B cell (primary cell): ENCODE data around the gene GULP1. TPM values are rescaled to one million over a fixed set of nuclear protein-coding genes. Genes with fewer than 3 reads are reported as not detected.

Experiments
- ATAC-seq: fragments of 200-7000 bp; cut with Tn5 transposase; one replicate; pipeline ENCODE4 v1.10.0; 2021; ENCODE audit warnings: low read depth, mild to moderate bottlenecking, moderate number of reproducible peaks, moderate library complexity
- CTCF ChIA-PET: fragments of 350-600 bp; sonication (Branson Sonifier 250); formaldehyde crosslinking; loops from one replicate; lab custom pipeline; 2021; ENCODE audit warnings: antibody characterized with exemption, inconsistent platforms; lab: Charles Lee
- POLR2A ChIA-PET: fragments of 350-600 bp; sonication (Branson Sonifier 250); formaldehyde crosslinking; loops from one replicate; lab custom pipeline; 2021; ENCODE audit warnings: antibody characterized with exemption; lab: Charles Lee
- DNase-seq: peaks from one replicate; pipeline ENCODE4 v3.0.0; 2013
- H2AFZ ChIP-seq: 2 replicates; pipeline ENCODE4 v1.6.1; 2012; ENCODE audit warnings: mild to moderate bottlenecking, low read depth, low read length; ENCODE audit not compliant: insufficient read depth, poor library complexity, severe bottlenecking
- H3K27ac ChIP-seq, 2 donors: 1 replicate in 1 of 2; 2 replicates in 1 of 2; pipeline ENCODE4 v1.5.1; 2012 to 2013; ENCODE audit warnings: low read length in 2 of 2, mild to moderate bottlenecking in 2 of 2, moderate library complexity in 1 of 2
- H3K27me3 ChIP-seq, 4 experiments: fragments of 200-600 bp in 1 of 4; sonication (generic) in 1 of 4; replicated peaks in 1 of 4; 1 replicate in 2 of 4; 2 replicates in 2 of 4; pipeline versions ENCODE4 v1.6.1 to v1.7.0; 2013 to 2016; ENCODE audit warnings: low read length in 3 of 4, mild to moderate bottlenecking in 2 of 4, mixed read lengths in 1 of 4, moderate library complexity in 1 of 4; ENCODE audit not compliant: insufficient read depth in 4 of 4, control insufficient read depth in 3 of 4; ENCODE audit errors: control extremely low read depth in 1 of 4
- H3K36me3 ChIP-seq, 2 experiments: replicated peaks in 1 of 2; 1 replicate in 1 of 2; 2 replicates in 1 of 2; pipeline versions ENCODE4 v1.6.1 to v1.7.1; 2013; ENCODE audit warnings: low read length in 1 of 2; ENCODE audit not compliant: insufficient read depth in 2 of 2, control insufficient read depth in 1 of 2; ENCODE audit errors: control extremely low read depth in 1 of 2, extremely low read depth in 1 of 2
- H3K4me1 ChIP-seq, 2 donors: fragments of 200-600 bp in 1 of 2; sonication (generic) in 1 of 2; 1 replicate in 1 of 2; 2 replicates in 1 of 2; pipeline versions ENCODE4 v1.5.1 to v1.6.1; 2013 to 2017; ENCODE audit warnings: low read length in 2 of 2; ENCODE audit not compliant: control insufficient read depth in 2 of 2, insufficient read depth in 2 of 2
- H3K4me2 ChIP-seq: replicated peaks from 2 replicates; pipeline ENCODE3; 2012; ENCODE audit warnings: mild to moderate bottlenecking, low read depth, low read length; ENCODE audit not compliant: poor library complexity, severe bottlenecking
- H3K4me3 ChIP-seq, 5 experiments: fragments of 200-600 bp in 1 of 5; sonication (generic) in 1 of 5; 1 replicate in 3 of 5; 2 replicates in 2 of 5; pipeline versions ENCODE4 v1.5.1 to v1.7.0; 2011 to 2016; ENCODE audit warnings: low read length in 4 of 5, mild to moderate bottlenecking in 4 of 5, low read depth in 2 of 5, control low read depth in 1 of 5, moderate library complexity in 1 of 5; ENCODE audit not compliant: insufficient read depth in 1 of 5; ENCODE audit errors: control extremely low read depth in 1 of 5, extremely low read depth in 1 of 5
- H3K79me2 ChIP-seq: fragments of 200-600 bp; sonication (generic); one replicate; pipeline ENCODE4 v1.6.0; 2016; ENCODE audit warnings: low read length; ENCODE audit not compliant: control insufficient read depth, insufficient read depth
- H3K9ac ChIP-seq: fragments of 200-600 bp; sonication (generic); 2 replicates; pipeline ENCODE4 v1.6.1; 2017; ENCODE audit warnings: mild to moderate bottlenecking, low read length, moderate library complexity
- H3K9me3 ChIP-seq, 3 donors: one replicate each; pipeline versions ENCODE4 v1.6.1 to v1.7.1; 2013; ENCODE audit warnings: low read length in 2 of 3; ENCODE audit not compliant: control insufficient read depth in 2 of 3, insufficient read depth in 1 of 3; ENCODE audit errors: control extremely low read depth in 1 of 3
- H4K20me1 ChIP-seq: 2 replicates; pipeline ENCODE4 v1.6.0; 2012; ENCODE audit warnings: mild to moderate bottlenecking, low read length; ENCODE audit not compliant: insufficient read depth, control insufficient read depth, poor library complexity, severe bottlenecking
- H3K27ac Mint-ChIP-seq: one replicate; pipeline ENCODE4 v1.8.0; 2021; ENCODE audit warnings: mixed read lengths
- H3K27me3 Mint-ChIP-seq: one replicate; pipeline ENCODE4 v1.8.0; 2021; ENCODE audit warnings: mixed read lengths
- H3K4me1 Mint-ChIP-seq: one replicate; pipeline ENCODE4 v1.8.0; 2021; ENCODE audit warnings: mixed read lengths
- H3K4me3 Mint-ChIP-seq: one replicate; pipeline ENCODE4 v1.8.0; 2021; ENCODE audit warnings: mixed read lengths
- H3K9me3 Mint-ChIP-seq: one replicate; pipeline ENCODE4 v1.8.0; 2022; ENCODE audit warnings: mixed read lengths; ENCODE audit not compliant: insufficient read depth
- EZH2 ChIP-seq: IDR thresholded peaks from 2 replicates; pipeline ENCODE4 v1.6.1; 2012; ENCODE audit warnings: borderline replicate concordance, low read depth, mild to moderate bottlenecking, moderate library complexity, low read length; ENCODE audit not compliant: insufficient read depth, poor library complexity, severe bottlenecking
- WGBS: methylation state at CpG from one replicate; pipeline ENCODE4 v1.1.5; 2013; ENCODE audit warnings: missing lambda C conversion rate; ENCODE audit not compliant: insufficient coverage; 5-methylcytosine and 5-hydroxymethylcytosine counted together
- intact Hi-C: fragments of 100-400 bp; cut with micrococcal nuclease; formaldehyde crosslinking; loops from one replicate; pipeline ENCODE4 v1.10.0; 2022
- polyA plus RNA-seq: library from polyadenylated mRNA; depleted of rRNA; stranded (reverse); fragments of >200 nt; gene quantifications from 2 replicates; pipeline ENCODE4 v1.2.3, GENCODE V29; 2012
- total RNA-seq, 2 donors: library from RNA; stranded (reverse); fragments of 120-200 nt in 1 of 2; gene quantifications; 1 replicate in 1 of 2; 2 replicates in 1 of 2; pipeline versions ENCODE4 v1.2.3 to v1.2.4, GENCODE V29; 2013 to 2022
- TF ChIP-seq, protein P1 (sequence below): fragments of 200-600 bp; IDR thresholded peaks from one replicate; pipeline ENCODE4 v1.8.0; 2022; ENCODE audit warnings: antibody characterized with exemption, mild to moderate bottlenecking

GULP1 gene
- total and polyA plus RNA-seq, 2 donors (not counting 1 experiment from before 2014, with no cell fraction given), result not detected

DNA sequence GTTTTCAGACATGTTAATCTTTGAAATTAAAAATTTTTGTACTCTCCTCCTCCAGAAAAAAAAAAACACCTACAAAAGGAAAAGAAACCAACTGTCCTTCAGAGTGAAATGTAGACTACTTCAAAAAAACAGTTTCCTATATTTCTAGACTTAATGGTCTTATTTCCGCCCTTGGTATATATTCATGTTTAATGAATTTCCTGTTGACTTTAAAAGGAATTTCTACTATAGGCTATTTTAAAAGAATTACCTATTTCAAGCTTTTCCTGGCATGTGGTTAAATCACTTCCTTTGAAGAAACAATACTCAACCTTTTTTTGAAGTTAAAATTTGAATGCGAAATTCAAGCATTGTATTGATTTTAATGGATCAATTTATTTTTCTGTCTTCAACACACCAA, 29.2 kb downstream of the GULP1 start:
- no peak overlapping the region for H3K4me3 Mint-ChIP-seq
- POLR2A ChIA-PET, result no interaction called here

DNA sequence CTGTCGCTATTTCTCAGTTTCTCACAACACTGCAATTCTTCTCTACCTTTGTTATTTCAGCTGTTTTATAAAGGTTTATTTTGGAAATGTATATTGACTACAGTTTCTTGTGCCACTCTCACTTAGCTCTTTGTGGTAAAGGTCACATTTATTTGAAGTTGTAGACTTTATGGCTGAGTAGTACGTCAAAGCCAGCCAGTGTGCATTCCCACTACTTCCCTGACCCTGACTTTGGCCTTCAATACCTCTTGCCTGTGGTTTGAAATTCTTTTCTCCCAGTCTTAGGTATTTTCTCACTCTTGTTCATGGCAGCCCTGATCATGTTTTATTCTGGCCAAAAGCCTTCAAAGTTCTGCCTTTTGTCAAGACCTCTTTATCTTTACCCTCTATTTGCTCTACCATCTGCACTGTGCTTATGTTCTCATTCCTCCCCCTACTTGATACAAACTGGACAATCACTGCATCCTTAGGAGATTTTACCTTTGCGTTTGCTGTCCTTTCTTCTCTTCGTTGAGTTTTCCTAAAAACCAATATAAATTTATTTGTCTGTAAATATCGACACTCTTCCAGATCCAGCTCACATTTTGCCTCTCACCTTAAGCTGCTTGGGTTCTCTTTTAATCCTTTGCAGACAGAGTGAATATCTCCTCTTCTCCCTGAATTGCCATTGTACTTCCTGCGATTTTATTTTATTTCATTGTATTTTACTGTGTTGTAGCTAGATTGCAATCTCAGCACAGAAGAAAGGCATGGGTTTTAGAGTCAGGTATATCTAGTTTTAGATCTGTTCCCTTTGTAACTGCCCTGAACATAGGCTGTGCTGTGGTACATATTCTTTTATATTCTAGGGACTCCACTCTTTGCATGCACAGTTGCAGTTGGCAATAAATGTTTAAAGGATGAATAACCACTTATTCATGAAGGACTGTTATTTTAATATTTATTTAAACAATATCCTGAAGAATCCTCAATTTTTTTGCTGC, 31.2 kb downstream of the GULP1 start:
- Histone ChIP-seq H3K9ac (no peak overlapping the region), H3K4me1 (no peaks in the 10 kb centered on the region), H3K36me3 (no peaks in the 10 kb centered on the region), H3K9me3 (no peaks in the 10 kb centered on the region), H3K4me3 (no peak overlapping the region), H2AFZ (no peak overlapping the region), H4K20me1 (no peaks in the 10 kb centered on the region), H3K27ac (no peak overlapping the region), H3K79me2 (no peaks in the 10 kb centered on the region), H3K27me3 (no peaks in the 10 kb centered on the region), H3K4me2 (no peak overlapping the region)
- Mint-ChIP-seq H3K4me3 (no peak overlapping the region), H3K27ac (no peak overlapping the region), H3K9me3 (no peaks in the 10 kb centered on the region), H3K4me1 (no peaks in the 10 kb centered on the region), H3K27me3 (no peaks in the 10 kb centered on the region)
- WGBS, result 95% methylated on average over 3 of the region's 6 CpGs
- TF ChIP-seq EZH2, result no peak
- TF ChIP-seq, protein P1, sequence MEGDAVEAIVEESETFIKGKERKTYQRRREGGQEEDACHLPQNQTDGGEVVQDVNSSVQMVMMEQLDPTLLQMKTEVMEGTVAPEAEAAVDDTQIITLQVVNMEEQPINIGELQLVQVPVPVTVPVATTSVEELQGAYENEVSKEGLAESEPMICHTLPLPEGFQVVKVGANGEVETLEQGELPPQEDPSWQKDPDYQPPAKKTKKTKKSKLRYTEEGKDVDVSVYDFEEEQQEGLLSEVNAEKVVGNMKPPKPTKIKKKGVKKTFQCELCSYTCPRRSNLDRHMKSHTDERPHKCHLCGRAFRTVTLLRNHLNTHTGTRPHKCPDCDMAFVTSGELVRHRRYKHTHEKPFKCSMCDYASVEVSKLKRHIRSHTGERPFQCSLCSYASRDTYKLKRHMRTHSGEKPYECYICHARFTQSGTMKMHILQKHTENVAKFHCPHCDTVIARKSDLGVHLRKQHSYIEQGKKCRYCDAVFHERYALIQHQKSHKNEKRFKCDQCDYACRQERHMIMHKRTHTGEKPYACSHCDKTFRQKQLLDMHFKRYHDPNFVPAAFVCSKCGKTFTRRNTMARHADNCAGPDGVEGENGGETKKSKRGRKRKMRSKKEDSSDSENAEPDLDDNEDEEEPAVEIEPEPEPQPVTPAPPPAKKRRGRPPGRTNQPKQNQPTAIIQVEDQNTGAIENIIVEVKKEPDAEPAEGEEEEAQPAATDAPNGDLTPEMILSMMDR, result no peak
- CTCF ChIA-PET, result no interaction called here
- DNase-seq (no peak), ATAC-seq (no peak)
- intact Hi-C loops, result no loop called here
- POLR2A ChIA-PET, result no interaction called here

More for the DNA sequence above, 29.2 kb downstream of the GULP1 start:
- TF ChIP-seq EZH2, result no peak
- TF ChIP-seq, protein P1, result no peak
- Mint-ChIP-seq H3K27ac (no peak overlapping the region), H3K4me1 (no peaks in the 10 kb centered on the region), H3K9me3 (no peaks in the 10 kb centered on the region), H3K27me3 (no peaks in the 10 kb centered on the region)
- Histone ChIP-seq H3K4me2 (no peak overlapping the region), H3K27ac (no peak overlapping the region), H3K4me3 (no peak overlapping the region), H2AFZ (no peak overlapping the region), H3K9me3 (no peaks in the 10 kb centered on the region), H3K27me3 (no peaks in the 10 kb centered on the region), H3K36me3 (no peaks in the 10 kb centered on the region), H3K9ac (no peak overlapping the region), H3K4me1 (no peaks in the 10 kb centered on the region), H4K20me1 (no peaks in the 10 kb centered on the region), H3K79me2 (no peaks in the 10 kb centered on the region)
- DNase-seq, result no peak
- intact Hi-C loops, result no loop called here
- CTCF ChIA-PET, result no interaction called here
- WGBS, result no CpG with 5 or more reads among the region's 2 CpGs
- ATAC-seq, result no peak
